NCI-H2227 (cell line): ENCODE results near the gene MBD6.
A peak's percentile ranks its signal among the peaks of the same experiment; 100 is the strongest.

Source experiments
- DNase-seq: peaks from one replicate; lab custom pipeline; 2025; ENCODE audit not compliant: unreplicated experiment; lab: John Stamatoyannopoulos, UW

Gene MBD6, protein sequence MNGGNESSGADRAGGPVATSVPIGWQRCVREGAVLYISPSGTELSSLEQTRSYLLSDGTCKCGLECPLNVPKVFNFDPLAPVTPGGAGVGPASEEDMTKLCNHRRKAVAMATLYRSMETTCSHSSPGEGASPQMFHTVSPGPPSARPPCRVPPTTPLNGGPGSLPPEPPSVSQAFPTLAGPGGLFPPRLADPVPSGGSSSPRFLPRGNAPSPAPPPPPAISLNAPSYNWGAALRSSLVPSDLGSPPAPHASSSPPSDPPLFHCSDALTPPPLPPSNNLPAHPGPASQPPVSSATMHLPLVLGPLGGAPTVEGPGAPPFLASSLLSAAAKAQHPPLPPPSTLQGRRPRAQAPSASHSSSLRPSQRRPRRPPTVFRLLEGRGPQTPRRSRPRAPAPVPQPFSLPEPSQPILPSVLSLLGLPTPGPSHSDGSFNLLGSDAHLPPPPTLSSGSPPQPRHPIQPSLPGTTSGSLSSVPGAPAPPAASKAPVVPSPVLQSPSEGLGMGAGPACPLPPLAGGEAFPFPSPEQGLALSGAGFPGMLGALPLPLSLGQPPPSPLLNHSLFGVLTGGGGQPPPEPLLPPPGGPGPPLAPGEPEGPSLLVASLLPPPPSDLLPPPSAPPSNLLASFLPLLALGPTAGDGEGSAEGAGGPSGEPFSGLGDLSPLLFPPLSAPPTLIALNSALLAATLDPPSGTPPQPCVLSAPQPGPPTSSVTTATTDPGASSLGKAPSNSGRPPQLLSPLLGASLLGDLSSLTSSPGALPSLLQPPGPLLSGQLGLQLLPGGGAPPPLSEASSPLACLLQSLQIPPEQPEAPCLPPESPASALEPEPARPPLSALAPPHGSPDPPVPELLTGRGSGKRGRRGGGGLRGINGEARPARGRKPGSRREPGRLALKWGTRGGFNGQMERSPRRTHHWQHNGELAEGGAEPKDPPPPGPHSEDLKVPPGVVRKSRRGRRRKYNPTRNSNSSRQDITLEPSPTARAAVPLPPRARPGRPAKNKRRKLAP

DNA sequence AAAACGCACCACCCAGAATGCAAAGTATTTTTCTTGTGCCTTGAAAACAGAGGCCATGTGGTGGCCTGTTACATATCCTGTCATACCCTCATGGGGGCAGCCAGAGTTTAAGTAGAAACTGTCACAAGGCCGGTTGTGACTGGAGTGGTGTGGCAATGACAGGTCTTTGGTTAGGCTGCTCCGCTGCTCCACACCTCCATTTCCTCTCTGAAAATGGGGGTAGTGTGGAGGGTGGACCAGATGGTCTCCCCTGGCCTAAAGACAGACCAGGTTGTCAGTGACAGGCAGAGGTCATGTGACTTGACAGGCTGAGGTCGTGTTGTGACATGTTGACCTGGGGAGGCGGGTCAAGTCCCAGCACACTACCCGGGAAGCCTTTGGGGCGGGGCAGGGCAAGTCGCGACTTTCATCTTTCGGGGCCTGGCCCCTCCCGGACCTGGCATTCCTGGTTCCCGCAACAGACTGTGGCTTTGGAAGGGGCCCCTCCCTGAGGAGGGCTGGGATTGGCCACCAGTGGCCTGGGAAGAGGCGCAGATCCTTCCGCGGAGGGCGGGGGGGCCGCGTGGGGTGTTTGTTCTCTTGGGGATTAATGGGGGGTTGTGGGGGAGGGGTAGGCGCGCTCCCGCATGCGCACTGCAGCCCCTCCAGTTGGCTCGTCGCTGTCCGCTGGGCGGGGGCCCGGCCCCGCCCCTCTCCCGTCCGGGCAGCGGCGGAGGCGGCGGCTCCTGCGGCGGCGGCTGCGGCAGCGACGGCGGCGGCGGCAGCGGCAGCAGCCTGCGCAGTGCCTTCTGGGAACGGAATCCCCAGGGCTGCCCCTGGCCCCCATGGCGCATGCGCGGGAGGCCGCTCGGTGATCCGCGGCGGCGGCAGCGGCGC, at the start of gene MBD6:
TSS of gene MBD6 (plus strand) at position 814 of the 876 bp plus-strand sequence. CDS start 1,480 bp downstream, outside the sequence.
- peak; percentile 88 for DNase-seq

DNA sequence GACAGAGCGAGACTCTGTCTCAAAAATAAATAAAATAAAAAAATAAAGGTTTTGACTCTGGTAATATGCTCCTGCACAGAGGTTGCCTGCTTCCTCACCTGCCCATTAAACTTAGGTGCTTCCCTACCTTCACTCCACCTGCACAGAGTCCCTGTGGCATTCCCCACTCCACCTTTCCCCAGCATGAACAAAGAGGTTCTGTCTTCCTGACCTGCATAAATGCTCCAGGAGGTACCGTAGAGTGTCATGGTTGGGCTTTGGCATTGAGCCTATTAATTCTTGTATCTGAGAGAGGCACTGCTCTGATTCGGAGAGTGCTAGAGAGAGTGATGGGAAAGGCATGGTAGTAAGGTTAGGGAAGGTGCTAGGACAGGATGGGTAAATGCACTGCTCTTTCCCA, 49.2 kb upstream of the MBD6 start:
- DNase-seq: no peak

DNA sequence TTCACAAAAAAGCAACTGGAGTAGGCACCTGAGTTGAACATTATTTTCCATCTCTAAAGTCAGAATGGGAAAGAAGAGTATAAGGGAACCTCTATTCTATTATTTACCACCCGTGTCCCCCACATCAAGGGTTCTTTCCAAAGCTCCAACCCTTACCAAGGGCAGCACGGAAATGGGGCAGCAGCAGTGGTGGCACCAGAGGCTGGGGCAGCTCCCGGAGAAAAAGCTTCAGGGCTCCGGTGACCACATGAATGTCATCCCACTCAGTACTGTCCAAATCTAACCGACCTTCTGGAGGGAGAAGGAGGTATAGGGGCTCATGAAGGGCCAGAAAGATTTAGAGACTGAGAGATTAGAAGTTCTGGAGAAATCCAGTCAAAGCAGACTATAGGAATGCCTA, 48.7 kb upstream of the MBD6 start:
- no peak for DNase-seq

DNA sequence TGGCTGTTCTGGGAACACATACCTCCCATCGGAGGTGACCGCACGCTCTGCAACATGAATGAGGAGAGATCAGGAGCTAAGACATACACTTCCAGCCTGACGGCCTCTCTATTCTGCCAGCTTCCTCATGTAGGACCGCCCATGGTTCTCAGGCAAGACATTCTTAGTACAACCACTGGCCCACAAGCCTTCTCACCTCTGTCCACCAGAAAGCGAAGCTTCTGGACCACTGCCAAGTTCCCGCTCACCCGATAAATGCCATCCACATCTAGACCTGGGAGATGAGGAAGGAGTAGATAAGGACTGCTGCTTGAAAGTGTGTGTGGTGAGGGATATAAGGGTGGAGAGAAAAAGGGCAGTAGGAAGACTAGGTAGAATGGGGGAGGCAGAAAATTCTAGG, 48.2 kb upstream of the MBD6 start:
- DNase-seq: no peak

DNA sequence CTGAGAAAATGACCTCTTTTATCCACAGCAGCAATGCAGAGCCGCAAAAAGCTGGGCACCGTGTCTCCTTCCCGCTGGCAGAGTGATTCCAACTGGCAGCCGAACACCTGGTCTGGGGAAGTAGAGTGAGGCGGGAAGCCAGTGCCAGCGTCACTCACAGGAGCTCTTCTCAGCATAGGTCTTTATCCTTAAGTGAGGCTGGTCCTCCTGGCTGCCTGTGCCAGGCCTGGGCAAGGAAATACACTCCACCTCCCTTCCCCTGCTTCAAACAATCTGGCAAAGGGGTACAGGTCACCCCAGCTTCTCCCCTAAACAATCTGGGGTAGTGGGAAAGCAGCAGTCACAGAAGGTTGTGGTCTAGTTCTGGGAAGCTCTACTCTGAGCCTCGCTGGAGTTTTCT, 47.8 kb upstream of the MBD6 start:
- no peak for DNase-seq

DNA sequence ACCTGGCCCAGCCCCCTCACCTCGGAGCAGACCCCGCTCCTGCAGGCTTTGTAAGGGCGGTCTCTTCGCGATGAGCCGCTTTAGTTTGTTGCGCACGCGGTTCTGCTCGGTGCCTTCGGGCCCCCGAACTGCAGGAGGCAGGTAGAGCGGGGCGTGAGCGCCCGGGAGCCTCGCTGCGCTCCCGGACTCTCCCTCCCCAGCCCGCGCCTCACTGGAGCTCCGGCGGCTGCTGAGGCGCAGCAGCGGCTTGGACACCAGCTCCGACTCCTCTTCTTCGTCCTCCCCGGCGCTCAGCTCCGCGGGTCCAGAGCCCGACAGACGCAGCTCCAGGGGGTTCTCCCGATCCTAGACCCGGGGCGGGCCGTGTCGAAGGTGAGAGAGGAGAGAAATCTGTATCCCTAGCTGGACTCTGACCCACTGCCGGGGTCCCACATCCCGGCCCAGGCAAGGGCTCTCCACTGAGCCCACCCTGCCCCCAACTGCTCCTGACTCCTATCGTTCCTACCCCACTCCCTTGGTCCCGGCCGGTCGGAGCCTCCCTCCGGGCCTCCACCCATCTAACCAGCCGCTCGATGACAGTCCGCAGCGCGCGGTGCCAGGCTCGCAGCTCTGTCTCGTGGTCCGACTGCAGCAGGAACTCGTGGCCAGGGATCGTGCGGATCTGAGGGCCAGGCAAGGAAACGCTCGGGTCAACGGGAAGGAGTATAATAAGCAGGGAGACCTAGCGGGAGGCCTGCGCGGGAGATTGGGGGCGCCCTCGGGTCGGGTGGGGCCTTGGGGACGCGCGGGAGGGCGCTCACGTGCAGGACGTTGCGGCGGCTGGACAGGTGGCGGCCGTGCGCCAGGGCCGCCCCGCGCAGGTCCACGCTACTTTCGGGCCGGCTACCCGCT, 47.1 kb upstream of the MBD6 start:
- DNase-seq: peak; percentile 14

DNA sequence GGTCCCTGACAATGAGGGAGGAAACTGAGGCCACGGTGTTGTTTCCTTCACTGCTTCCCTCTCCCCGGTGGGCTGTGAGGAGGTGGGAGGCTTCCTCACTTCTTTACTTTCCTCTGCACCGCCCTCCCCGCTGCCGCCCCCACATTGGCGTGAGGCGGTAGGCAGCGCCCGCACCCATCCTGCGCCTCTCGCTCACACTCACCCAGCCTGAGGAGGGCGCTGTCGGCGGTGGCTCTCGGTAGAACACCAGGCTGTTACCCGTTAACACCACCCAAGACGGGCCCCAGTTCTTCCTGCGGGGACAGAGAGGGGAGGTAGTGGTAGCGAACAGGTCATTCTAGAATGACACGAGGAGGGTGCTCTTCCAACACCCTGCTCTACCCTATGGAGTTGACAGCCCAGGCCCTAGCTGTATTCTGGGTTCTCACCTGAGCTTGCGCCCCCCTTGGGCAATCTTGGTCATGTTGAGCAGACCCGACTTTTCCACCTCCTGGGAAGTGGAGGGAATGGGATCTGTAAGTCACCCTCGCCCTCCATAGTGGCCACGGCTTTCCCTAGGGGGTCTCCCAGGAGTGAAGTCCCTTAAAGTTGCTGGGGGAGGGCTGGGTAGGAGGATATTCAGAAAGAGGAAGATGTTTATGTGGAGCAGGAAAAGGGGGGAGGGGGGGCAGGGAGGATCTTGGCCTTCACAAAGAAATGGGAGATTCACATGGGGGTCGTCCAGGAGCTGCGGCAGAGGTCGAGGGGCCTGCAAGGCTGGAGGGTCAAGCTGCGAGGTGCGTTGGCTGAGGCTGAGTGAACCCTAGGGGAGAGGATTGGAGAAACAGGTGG, 46.2 kb upstream of the MBD6 start:
- DNase-seq: no peak

DNA sequence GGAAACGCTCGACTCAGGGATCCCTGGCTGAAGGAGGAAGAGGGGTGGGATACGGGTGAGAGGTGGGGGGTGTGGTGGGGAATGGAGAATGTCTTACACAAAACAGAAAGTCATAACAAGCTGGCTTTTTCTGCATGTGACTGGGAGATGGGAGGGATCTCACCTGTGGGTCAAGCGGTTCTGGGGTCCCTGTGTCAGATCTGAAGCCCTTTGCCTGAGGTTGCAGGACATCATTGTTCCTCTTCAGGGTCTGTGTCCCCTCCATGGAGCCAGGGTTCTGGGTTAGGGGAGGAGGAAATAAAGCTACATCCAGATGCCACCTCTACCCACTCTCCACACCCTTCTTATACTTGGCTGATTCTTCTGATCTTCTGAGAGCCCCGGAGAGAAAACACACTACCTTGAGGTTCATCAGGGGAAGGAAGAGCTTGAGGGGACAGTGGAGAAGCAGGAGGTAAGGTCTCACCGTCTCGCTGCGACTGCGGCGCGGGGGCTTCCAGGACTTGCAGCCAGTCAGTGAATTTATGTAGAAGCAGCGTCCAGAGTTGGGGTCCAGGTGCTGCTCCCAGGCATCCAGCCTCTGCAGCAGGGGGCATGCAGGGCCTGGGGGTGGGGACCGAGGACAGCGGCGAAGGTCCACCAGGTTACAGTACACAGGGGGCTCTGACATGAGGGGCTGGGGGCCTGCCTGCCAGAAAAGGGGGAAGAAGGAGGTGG, 45.5 kb upstream of the MBD6 start:
- DNase-seq: no peak

GRCh38 chr12:57477710-57478681, 44.6 kb upstream of the MBD6 start:
- DNase-seq: no peak

DNA sequence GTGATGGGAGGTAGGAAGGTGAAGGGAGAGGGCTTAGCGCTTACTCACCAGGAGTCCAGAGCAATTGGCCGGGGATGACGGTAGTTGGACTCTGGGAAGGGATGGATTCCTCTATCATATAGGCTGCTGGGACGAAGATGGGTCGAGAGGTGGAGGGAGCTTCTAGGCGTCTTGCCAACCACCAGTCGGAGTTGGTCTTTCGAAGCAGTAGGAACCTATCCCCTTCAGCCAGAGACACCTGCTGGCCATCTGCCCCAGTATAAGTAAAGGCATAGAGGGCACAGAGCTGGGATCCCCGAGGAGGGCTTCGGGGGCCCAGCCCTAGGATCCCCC, 43.6 kb upstream of the MBD6 start:
- no peak for DNase-seq

GRCh38 chr12:57479376-57480115, 43.1 kb upstream of the MBD6 start, which contains the start of gene ARHGAP9:
Gene ARHGAP9 (minus strand): TSS chr12:57479866. CDS start chr12:57479406, 460 bp downstream.
- DNase-seq: no peak

DNA sequence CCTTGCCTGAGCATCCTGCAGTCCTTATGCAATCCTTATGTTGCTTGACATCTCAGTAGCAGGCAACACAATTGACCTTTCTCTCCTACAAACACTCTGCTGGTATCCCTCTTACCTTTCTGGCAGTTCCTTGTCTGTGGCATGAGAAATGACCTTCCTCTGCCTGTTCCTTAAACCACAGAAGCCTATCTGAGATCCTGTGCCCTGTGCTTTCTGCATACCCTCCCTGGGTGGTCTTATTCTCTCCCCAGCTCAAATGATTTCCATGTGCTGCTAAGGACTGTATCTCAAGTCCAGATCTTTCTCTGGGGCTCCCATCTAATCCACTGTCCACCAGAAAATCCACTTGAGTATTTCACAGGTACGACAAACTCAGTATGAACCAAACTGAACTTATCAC, 41.0 kb upstream of the MBD6 start:
- no peak for DNase-seq

- no peak for DNase-seq
Measured at GRCh38 chr12:57483466-57483865, 39.2 kb upstream of the MBD6 start.

- DNase-seq: no peak
Measured at GRCh38 chr12:57485695-57486094, 36.9 kb upstream of the MBD6 start.

DNA sequence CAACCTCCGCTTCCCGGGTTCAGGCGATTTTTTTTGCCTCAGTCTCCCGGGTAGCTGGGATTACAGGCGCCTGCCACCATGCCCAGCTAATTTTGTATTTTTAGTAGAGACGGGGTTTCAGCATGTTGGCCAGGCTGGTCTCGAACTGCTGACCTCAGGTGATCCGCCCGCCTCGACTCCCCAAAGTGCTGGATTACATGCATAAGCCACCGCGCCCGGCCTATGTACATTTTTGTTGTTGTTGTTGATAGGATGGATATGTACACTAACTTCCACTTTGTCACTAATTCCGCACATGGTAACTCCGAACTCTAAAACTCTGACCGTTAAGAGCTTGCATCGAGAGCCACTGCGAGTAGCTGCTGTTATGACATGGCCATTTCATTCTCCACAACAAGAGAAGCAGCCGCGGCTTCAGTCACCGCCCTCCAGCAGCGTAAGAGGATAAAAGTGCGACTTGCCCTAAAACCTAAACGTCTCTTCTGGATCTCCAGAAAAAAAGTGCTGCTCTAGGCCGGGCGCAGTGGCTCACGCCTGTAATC, 35.5 kb upstream of the MBD6 start:
- DNase-seq: no peak
